ENCODE results near the gene TNPO3. TPM values are rescaled to one million over a fixed set of nuclear protein-coding genes. Genes with fewer than 3 reads are reported as not detected.

The TNPO3 gene
- total and polyA plus RNA-seq, 10 of the 15 experiments (the other 5 are each of a cell fraction or from before 2014, with no cell fraction given), result 17.6 to 91.8 (median 65.9) TPM

GRCh38 chr7:129072479-129073011 is 17.6 kb upstream of the TNPO3 start:
- CTCF ChIA-PET, result interaction anchor here (1.1 kb wide), 1 partner anchor 9 kb away, joined by 3 read pairs; no protein-coding TSS in a partner anchor

More at GRCh38 chr7:129072479-129073011, 17.6 kb upstream of the TNPO3 start:
- DNase-seq (ENCODE audit: low read depth, low spot score) (no peak), FAIRE-seq (no peak), ATAC-seq (peak; percentile 84)
- RAD21 ChIA-PET (ENCODE audit: unreplicated experiment), result interaction anchor here (1.1 kb wide), 1 partner anchor 19 kb away, joined by 4 read pairs; no protein-coding TSS in a partner anchor
- Histone ChIP-seq H3K36me3 (ENCODE audit: control insufficient read depth in 2 of 2, insufficient read depth in 2 of 2, low read length in 1 of 2) (no peaks in the 10 kb centered on the region), H4K20me1 (ENCODE audit: control insufficient read depth, insufficient read depth) (no peaks in the 10 kb centered on the region), H3K4me3 (no peak overlapping the region), H2AFZ (ENCODE audit: control insufficient read depth, low read depth, low read length) (peak overlapping the region; percentile 78), H3K27ac (ENCODE audit: control insufficient read depth, insufficient read depth) (peak overlapping the region; percentile 42; the same call in 1 of the 2 replicates), H3K4me1 (ENCODE audit: control insufficient read depth, insufficient read depth, low read length) (peaks cover 22% of the 10 kb centered on the region), H3K79me2 (ENCODE audit: control insufficient read depth, insufficient read depth, low read length) (no peaks in the 10 kb centered on the region), H3K4me2 (ENCODE audit: control insufficient read depth, insufficient read depth) (peak overlapping the region; percentile 5; the same call in 1 of the 2 replicates), H3K27me3 (replicated peaks in 1 of 2; ENCODE audit: control insufficient read depth in 2 of 2, insufficient read depth in 2 of 2, low read length in 1 of 2) (no peaks in the 10 kb centered on the region), H3K9ac (ENCODE audit: control insufficient read depth, insufficient read depth, low read length) (no peak overlapping the region), H3K9me3 (replicated peaks; ENCODE audit: control insufficient read depth, insufficient read depth, low read length) (no peaks in the 10 kb centered on the region; the same call in 1 of the 3 replicates)
- SMC1A ChIA-PET (ENCODE audit: uncharacterized antibody, unreplicated experiment), result no interaction called here
- 40% methylated on average over 9 of the region's 9 CpGs for WGBS (ENCODE audit: insufficient coverage, insufficient replicate concordance, low lambda C conversion rate, missing lambda C conversion rate)
- TF ChIP-seq LARP7 (IDR thresholded peaks at IDR 0.05), result 0 out of 2 replicates have a peak, but pooled peaks have one; percentile 28
- TF ChIP-seq ETV6 (conservative IDR thresholded peaks at IDR 0.05 in 1 of 2, IDR thresholded peaks at IDR 0.05 in 1 of 2; ENCODE audit: borderline replicate concordance in 1 of 2, low read depth in 1 of 2), result peak in 1 of 2 experiments; percentile 32; a peak in 1 of 4 replicates
- no peak for TF ChIP-seq DPF2 (IDR thresholded peaks at IDR 0.05)
- TF ChIP-seq ESRRA (IDR thresholded peaks at IDR 0.05; ENCODE audit: low read length), result no peak
- 0 out of 2 replicates have a peak, but pooled peaks have one; percentile 27 for TF ChIP-seq CBFB (IDR thresholded peaks at IDR 0.05; ENCODE audit: low read depth)
- no peak for TF ChIP-seq ZNF687 (IDR thresholded peaks at IDR 0.05)
- TF ChIP-seq RUNX3 (IDR thresholded peaks at IDR 0.05; ENCODE audit: low read length), result peak; percentile 51
- POLR2A ChIA-PET, result interaction anchor here (1.2 kb wide), 1 partner anchor 8 kb away, joined by 4 read pairs; no protein-coding TSS in a partner anchor
- intact Hi-C loops (cut with micrococcal nuclease; ENCODE audit: unreplicated experiment) (no loop called here), in situ Hi-C loops (cut with MboI) (no loop called here)
- BruUV-seq (replicated peaks), result no TSS peak
